Jurkat, Clone E6-1 (cell line): ENCODE results near the gene ABI3. TPM values are rescaled to one million over a fixed set of nuclear protein-coding genes. Genes with fewer than 3 reads are reported as not detected.
"Not testable (repeated sequence)": the region's sequence is repeated elsewhere in the genome, so short reads cannot be mapped to it uniquely, and the experiment has no call there.

ENCODE experiments used
- DNase-seq: peaks from one replicate; pipeline ENCODE4 v3.0.0-alpha.2; 2011; ENCODE audit warnings: low read depth, low spot score
- H3K4me3 ChIP-seq: 2 replicates; pipeline ENCODE4 v1.5.1; 2011; ENCODE audit warnings: mild to moderate bottlenecking, low read length, control low read depth, moderate library complexity
- polyA plus RNA-seq: library from polyadenylated mRNA; unstranded; fragments of >200 nt; gene quantifications from one replicate; pipeline ENCODE4 v1.2.1, GENCODE V29; 2012; ENCODE audit warnings: missing spikeins; ENCODE audit not compliant: insufficient read length, insufficient read depth

ABI3 gene, protein sequence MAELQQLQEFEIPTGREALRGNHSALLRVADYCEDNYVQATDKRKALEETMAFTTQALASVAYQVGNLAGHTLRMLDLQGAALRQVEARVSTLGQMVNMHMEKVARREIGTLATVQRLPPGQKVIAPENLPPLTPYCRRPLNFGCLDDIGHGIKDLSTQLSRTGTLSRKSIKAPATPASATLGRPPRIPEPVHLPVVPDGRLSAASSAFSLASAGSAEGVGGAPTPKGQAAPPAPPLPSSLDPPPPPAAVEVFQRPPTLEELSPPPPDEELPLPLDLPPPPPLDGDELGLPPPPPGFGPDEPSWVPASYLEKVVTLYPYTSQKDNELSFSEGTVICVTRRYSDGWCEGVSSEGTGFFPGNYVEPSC
- polyA plus RNA-seq: 19.8 TPM

DNA sequence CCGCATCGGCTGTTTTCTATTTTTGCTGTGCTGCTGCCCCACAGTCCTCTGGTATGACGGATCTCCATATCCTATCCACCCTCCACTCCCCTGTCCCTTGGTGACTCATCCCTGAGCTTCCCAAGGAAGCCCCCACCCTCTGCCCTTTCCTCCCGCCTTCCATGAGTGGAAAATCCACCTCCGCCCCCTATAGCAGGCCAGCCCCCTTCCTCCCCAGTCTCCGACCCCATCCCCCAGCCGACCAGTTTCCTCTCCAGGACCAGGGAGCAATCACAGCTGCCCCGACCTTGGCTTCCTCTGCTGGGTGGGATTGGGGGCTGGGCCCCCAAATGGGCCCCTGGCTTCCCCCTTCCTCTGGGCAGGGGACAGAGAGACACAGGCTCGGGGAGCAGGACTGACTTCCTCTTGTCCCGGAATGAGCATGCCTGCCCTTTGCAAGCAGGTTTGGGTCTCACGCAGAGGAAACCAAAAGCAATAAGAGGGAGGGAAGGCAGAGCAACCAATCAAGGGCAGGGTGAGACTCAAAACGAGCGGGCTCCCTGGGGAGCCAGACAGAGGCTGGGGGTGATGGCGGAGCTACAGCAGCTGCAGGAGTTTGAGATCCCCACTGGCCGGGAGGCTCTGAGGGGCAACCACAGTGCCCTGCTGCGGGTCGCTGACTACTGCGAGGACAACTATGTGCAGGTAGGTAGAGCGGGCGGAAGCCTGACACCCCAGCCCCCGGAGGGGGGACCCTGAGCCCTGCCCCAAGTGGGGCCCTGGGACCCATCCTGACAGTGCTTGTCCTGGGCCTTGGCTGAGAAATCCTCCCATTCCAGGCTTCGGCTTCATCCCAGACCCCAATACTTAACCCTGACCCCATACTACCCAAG lies at the start of gene ABI3, which contains the start of gene GNGT2:
TSS of gene ABI3 (plus strand) at position 550 of the 872 bp plus-strand sequence. CDS start at position 568, 18 bp downstream.
TSS of gene GNGT2 (minus strand) at position 417 of the 872 bp plus-strand sequence. CDS start 3,152 bp downstream, outside the sequence.
- peak within 1 kb of the TSS; percentile 49 for H3K4me3 ChIP-seq
- peak; percentile 65 for DNase-seq

DNA sequence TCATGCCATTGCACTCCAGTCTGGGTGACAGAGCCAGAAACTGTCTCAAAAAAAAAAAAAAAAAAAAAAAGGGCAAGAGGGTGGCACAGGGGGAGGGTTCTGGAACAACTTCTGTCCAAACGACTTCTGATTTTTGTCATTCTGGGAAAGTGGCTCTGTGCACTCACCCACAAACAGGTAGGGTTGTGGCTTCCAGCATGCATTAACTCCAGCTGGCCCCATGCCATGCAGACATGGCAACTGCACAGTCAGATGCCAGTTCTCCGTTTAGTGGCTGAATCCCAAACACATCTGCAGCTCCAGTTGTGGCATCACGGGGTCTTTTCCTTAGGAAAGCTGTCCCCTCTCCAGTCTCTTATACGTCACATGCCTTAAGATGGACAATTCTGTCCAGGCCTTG lies 47.6 kb upstream of the ABI3 start:
- H3K4me3 ChIP-seq: no peak overlapping the region
- DNase-seq: peak; percentile 6

DNA sequence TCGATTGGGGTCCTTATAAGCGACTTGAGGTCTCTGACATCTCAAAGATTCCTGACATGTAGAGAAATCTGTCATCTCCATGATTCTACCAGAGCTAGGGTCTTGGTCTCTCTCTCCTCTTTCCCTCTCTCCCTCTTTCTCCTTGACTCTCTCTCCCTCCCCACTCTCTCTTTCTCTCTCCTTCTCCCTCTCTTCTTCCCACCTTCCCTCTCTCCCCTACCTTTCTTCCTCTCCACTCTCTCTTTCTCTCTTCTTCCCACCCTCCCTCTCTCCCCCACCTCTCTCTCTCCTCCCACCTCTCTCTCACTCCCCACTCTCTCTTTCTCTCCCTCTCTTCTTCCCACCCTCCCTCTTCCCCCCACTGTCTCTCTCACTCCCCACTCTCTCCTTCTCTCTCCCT lies 45.4 kb upstream of the ABI3 start:
- no peak overlapping the region for H3K4me3 ChIP-seq
- DNase-seq: no peak

DNA sequence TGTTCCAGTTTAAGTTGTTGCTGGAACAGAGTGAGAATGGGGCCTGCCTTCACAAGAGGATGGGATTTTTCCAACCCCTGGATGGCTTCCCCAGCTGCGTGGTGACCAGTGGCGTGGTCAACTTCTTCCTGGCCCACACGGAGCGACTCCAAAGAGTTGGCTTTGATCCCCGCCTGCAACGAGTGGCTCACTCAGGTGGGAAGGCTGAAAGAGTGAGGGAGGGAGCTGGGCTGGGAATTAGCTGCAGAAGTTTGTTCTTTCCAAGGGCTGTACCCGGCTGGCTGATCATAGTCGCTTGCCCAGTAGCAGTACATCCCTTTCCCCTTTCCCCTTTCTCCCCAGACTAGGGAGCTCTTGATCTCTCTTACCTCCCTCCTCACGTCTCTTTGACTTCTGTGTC lies 41.8 kb upstream of the ABI3 start:
- H3K4me3 ChIP-seq: no peak overlapping the region
- no peak for DNase-seq

GRCh38 chr17:49170216-49170615 lies 40.3 kb upstream of the ABI3 start:
- H3K4me3 ChIP-seq: no peak overlapping the region
- DNase-seq: no peak

- H3K4me3 ChIP-seq, DNase-seq: not testable (repeated sequence)
These were observed 39.8 kb upstream of the ABI3 start for GRCh38 chr17:49170711-49171110.

DNA sequence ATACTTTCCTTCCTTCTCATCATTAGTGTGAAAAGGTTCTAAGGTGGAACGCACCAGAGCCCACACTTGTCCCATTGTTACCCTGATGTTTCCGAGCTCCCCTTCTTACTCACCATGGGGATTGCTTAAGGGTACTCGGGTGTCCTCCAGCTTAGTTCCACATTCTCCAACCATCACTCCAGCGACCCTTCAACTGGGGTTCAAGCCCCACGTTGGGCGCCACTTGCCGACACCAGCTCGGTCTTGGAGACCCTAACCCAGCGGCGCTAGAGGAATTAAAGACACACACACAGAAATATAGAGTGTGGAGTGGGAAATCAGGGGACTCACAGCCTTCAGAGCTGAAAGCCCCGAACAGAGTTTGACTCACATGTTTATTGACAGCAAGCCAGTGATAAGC lies 34.5 kb upstream of the ABI3 start:
- not testable (repeated sequence) for H3K4me3 ChIP-seq, DNase-seq

GRCh38 chr17:49180303-49180702 lies 30.2 kb upstream of the ABI3 start:
- peak; percentile 32 for DNase-seq
- H3K4me3 ChIP-seq: no peak overlapping the region

GRCh38 chr17:49180998-49181635 lies 29.4 kb upstream of the ABI3 start:
- DNase-seq: no peak
- H3K4me3 ChIP-seq: no peak overlapping the region

DNA sequence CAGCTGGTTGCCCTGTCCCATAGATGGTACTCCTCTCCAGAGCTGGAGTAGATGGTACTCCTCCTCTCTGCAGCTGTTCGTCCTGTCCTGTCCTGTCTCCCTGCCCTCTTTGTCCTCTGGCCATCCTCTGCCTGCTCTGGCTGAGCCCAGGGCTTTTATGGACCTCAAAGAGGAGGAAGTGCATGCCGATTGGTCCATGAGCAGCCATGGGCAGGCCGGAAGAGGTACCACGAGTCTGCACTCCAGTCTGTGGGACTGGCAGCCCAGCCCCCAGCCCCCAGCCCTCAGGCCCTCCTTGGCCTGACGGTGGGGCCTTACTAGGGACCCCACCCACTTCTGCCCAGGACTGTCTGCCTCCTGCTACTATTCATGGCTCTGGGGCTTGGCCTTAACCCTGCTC lies 27.2 kb upstream of the ABI3 start:
- no peak overlapping the region for H3K4me3 ChIP-seq
- DNase-seq: no peak

GRCh38 chr17:49183801-49184200 lies 26.7 kb upstream of the ABI3 start:
- no peak for DNase-seq
- H3K4me3 ChIP-seq: no peak overlapping the region

- not testable (repeated sequence) for H3K4me3 ChIP-seq, DNase-seq
These were observed 26.0 kb upstream of the ABI3 start for GRCh38 chr17:49184522-49184921.

- not testable (repeated sequence) for DNase-seq, H3K4me3 ChIP-seq
These were observed 25.1 kb upstream of the ABI3 start for GRCh38 chr17:49185381-49185780.

- no peak for DNase-seq
- H3K4me3 ChIP-seq: no peak overlapping the region
These were observed 23.2 kb upstream of the ABI3 start for GRCh38 chr17:49187301-49187700.

GRCh38 chr17:49190932-49191331 lies 19.6 kb upstream of the ABI3 start:
- H3K4me3 ChIP-seq: no peak overlapping the region
- no peak for DNase-seq

GRCh38 chr17:49191409-49191916 lies 19.0 kb upstream of the ABI3 start:
- H3K4me3 ChIP-seq: peak overlapping the region; percentile 77
- no peak for DNase-seq

GRCh38 chr17:49191917-49192741 lies 18.4 kb upstream of the ABI3 start:
- peak; percentile 89 for DNase-seq
- H3K4me3 ChIP-seq: peak overlapping the region; percentile 77

- H3K4me3 ChIP-seq: peak overlapping the region; percentile 77; the same call in 1 of the 2 replicates
- no peak for DNase-seq
These were observed 16.8 kb upstream of the ABI3 start for GRCh38 chr17:49193513-49194296.
